ENCODE data around the gene OR10Z1.

The OR10Z1 gene

DNA sequence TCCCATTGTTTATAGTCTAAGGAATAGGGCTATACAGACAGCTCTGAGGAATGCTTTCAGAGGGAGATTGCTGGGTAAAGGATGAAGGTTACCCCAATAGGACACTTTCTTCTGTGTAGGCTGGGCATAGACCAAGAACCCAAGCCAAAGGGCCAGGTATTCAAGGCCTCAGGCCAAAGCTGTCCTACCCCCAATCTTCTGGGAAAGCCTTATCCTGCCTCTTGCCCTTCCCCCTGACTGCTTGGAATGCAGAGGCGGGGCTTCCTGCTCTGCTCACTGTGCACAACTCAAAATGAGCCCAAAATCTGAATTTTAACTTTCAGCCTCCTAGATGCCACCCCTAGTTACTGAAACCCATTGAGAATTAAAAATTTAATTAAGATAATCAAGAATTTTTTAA is 2.2 kb downstream of the OR10Z1 start:
- no peaks in the 10 kb centered on the region for H3K36me3 ChIP-seq (ENCODE audit: control insufficient read depth, insufficient read depth, low read length)
- H3K9me3 ChIP-seq (ENCODE audit: control insufficient read depth, low read length), result no peaks in the 10 kb centered on the region
- H3K4me1 ChIP-seq (ENCODE audit: control insufficient read depth, insufficient read depth, low read length, poor library complexity, severe bottlenecking), result peaks cover 13% of the 10 kb centered on the region
- 71% methylated on average over 1 of the region's 1 CpG; no CpG with 5 or more reads in 1 of the 2 experiments for WGBS, 2 experiments (ENCODE audit: insufficient coverage in 2 of 2)
- no peak overlapping the region for H3K27ac ChIP-seq (ENCODE audit: low read depth, low read length, severe bottlenecking)
- no peak overlapping the region for H3K4me3 ChIP-seq (ENCODE audit: extremely low read depth, insufficient read depth, low read length, poor library complexity, severe bottlenecking)

DNA sequence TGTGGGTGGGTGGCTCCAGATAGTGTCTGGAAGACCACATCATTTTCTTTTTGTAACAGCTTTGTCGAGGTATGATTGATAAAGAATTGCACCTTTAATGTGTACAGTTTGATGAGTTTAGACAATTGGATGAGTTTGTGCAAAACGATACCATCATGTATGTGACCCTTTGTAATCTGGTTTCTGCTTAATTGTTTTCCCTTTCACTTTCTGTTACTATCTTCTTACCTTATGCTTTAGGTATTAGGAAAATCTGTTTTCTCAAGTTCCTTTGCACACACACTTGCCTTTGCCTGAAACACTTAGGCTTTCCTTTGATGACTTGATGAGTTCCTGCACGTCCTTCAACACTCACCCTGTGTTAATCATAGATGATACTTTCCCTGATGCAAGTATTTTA is 6.8 kb downstream of the OR10Z1 start:
- 78% methylated on average over 1 of the region's 3 CpGs; no CpG with 5 or more reads in 1 of the 2 experiments for WGBS, 2 experiments (ENCODE audit: insufficient coverage in 2 of 2)
- H3K27ac ChIP-seq (ENCODE audit: low read depth, low read length, severe bottlenecking), result no peak overlapping the region
- H3K4me1 ChIP-seq (ENCODE audit: control insufficient read depth, insufficient read depth, low read length, poor library complexity, severe bottlenecking), result peaks cover 13% of the 10 kb centered on the region
- H3K36me3 ChIP-seq (ENCODE audit: control insufficient read depth, insufficient read depth, low read length), result no peaks in the 10 kb centered on the region
- no peaks in the 10 kb centered on the region for H3K9me3 ChIP-seq (ENCODE audit: control insufficient read depth, low read length)
- no peak overlapping the region for H3K4me3 ChIP-seq (ENCODE audit: extremely low read depth, insufficient read depth, low read length, poor library complexity, severe bottlenecking)

DNA sequence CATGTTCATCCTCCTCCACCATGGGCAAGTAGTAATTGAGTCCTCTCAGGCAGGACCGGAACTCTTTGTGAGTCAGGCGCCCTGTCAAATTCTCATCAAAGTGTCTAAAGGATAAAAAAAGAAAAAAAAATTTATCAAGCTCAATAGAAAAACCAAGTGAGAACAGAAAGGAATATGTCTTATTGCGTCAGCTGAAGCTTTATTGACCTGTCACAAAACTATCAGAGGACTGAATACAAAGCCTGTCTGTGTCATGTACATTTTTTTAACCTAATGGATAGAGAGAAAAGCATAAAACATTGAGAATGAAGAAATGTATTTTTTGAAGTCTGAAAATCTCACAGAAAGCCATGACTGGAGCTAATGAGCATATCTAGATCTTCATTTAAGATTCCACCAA is 8.7 kb downstream of the OR10Z1 start:
- H3K27ac ChIP-seq (ENCODE audit: low read depth, low read length, severe bottlenecking), result no peak overlapping the region
- WGBS, 2 experiments (ENCODE audit: insufficient coverage in 2 of 2), result 80 to 100% methylated on average over 1 of the region's 3 CpGs
- H3K4me1 ChIP-seq (ENCODE audit: control insufficient read depth, insufficient read depth, low read length, poor library complexity, severe bottlenecking), result peaks cover 6% of the 10 kb centered on the region
- no peak overlapping the region for H3K4me3 ChIP-seq (ENCODE audit: extremely low read depth, insufficient read depth, low read length, poor library complexity, severe bottlenecking)
- no peaks in the 10 kb centered on the region for H3K36me3 ChIP-seq (ENCODE audit: control insufficient read depth, insufficient read depth, low read length)
- H3K9me3 ChIP-seq (ENCODE audit: control insufficient read depth, low read length), result no peaks in the 10 kb centered on the region

DNA sequence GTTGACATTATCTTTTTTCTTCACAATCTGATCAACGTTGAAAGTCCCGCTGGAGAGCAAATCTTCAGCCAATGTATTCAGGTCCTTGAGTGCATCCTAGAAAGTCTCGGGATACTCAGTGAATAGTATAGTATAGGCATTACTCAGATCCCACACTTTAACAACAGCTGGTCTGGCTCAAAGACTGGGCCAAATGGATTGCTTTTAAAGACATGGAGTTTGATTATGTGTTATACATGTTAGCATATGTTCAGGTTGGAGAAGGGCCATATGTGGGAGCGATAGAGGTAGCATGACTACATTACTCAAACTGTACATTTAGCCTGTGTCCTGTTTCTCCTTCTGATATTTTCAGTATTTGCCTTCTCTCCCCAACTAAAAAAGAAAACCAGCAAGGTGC is 33.1 kb downstream of the OR10Z1 start:
- Histone ChIP-seq H3K9me3 (ENCODE audit: control insufficient read depth, low read length) (no peaks in the 10 kb centered on the region), H3K4me1 (ENCODE audit: control insufficient read depth, insufficient read depth, low read length, poor library complexity, severe bottlenecking) (no peaks in the 10 kb centered on the region), H3K4me3 (ENCODE audit: extremely low read depth, insufficient read depth, low read length, poor library complexity, severe bottlenecking) (no peak overlapping the region), H3K36me3 (ENCODE audit: control insufficient read depth, insufficient read depth, low read length) (no peaks in the 10 kb centered on the region), H3K27ac (ENCODE audit: low read depth, low read length, severe bottlenecking) (no peak overlapping the region)
- 100% methylated on average over 1 of the region's 4 CpGs for WGBS, 2 experiments (ENCODE audit: insufficient coverage in 2 of 2)

DNA sequence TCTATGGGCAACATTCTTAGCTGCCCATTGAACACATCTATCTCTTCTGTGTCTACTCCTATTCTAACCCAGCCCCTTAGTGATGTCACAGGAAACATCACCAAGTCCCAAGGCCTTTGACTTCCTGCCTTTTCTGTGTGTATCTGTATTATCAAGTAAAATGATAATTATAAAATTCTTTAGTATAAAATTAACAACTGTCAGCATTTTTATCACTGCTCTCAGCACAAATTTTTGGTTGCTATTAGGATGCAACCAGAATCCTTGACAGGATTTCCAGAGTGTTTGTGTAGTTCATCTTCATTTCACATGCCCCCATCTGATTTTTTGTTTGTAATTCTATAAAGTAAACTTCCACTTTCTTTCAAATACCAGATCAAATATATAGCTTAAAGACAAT is 33.8 kb downstream of the OR10Z1 start:
- no peak overlapping the region for H3K27ac ChIP-seq (ENCODE audit: low read depth, low read length, severe bottlenecking)
- H3K4me1 ChIP-seq (ENCODE audit: control insufficient read depth, insufficient read depth, low read length, poor library complexity, severe bottlenecking), result no peaks in the 10 kb centered on the region
- H3K9me3 ChIP-seq (ENCODE audit: control insufficient read depth, low read length), result no peaks in the 10 kb centered on the region
- H3K4me3 ChIP-seq (ENCODE audit: extremely low read depth, insufficient read depth, low read length, poor library complexity, severe bottlenecking), result no peak overlapping the region
- H3K36me3 ChIP-seq (ENCODE audit: control insufficient read depth, insufficient read depth, low read length), result no peaks in the 10 kb centered on the region

DNA sequence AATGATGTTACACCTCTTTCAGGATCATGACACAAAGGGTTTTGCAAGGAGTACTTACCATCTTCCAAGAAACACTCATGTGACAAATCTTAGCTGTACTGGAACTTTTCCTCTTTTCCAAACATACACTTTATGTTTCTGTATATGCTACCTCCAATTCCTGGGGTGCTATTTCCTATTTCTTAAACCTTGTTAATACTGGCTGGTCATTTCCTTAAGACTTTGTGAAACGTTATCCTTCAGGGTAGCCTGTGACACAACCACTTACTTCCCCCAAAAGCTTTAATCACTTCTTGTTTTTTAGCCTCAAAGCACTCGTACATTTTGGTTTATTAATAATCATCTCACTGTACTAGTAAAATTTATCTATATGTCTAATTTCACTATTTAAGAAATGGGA is 39.4 kb downstream of the OR10Z1 start:
- Histone ChIP-seq H3K4me3 (ENCODE audit: extremely low read depth, insufficient read depth, low read length, poor library complexity, severe bottlenecking) (no peak overlapping the region), H3K27ac (ENCODE audit: low read depth, low read length, severe bottlenecking) (no peak overlapping the region), H3K9me3 (ENCODE audit: control insufficient read depth, low read length) (no peaks in the 10 kb centered on the region), H3K36me3 (ENCODE audit: control insufficient read depth, insufficient read depth, low read length) (no peaks in the 10 kb centered on the region), H3K4me1 (ENCODE audit: control insufficient read depth, insufficient read depth, low read length, poor library complexity, severe bottlenecking) (no peaks in the 10 kb centered on the region)
- 54 to 83% methylated on average over 1 of the region's 2 CpGs for WGBS, 2 experiments (ENCODE audit: insufficient coverage in 2 of 2)

DNA sequence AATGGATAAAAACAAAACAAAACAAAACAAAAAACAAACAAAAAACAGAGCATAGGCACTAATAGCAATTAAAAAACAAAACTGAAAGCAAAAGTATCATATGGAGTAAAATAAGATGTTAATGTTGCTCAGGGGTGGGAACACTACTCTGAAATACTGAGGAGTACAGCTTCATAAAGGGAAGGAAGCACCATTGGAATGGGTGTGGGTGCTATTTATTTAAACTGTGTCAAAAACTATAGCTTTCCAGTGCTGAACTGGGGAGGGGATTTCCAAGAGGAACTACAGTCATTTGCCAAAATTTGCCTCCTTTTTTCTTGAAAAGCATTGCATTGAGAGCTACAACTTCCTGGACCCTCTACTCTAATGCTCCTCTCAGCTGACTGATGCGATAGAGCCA is 41.4 kb downstream of the OR10Z1 start:
- Histone ChIP-seq H3K27ac (ENCODE audit: low read depth, low read length, severe bottlenecking) (no peak overlapping the region), H3K4me1 (ENCODE audit: control insufficient read depth, insufficient read depth, low read length, poor library complexity, severe bottlenecking) (no peaks in the 10 kb centered on the region), H3K4me3 (ENCODE audit: extremely low read depth, insufficient read depth, low read length, poor library complexity, severe bottlenecking) (no peak overlapping the region), H3K9me3 (ENCODE audit: control insufficient read depth, low read length) (no peaks in the 10 kb centered on the region), H3K36me3 (ENCODE audit: control insufficient read depth, insufficient read depth, low read length) (no peaks in the 10 kb centered on the region)
- no CpG with 5 or more reads among the region's 1 CpG for WGBS, 2 experiments (ENCODE audit: insufficient coverage in 2 of 2)

DNA sequence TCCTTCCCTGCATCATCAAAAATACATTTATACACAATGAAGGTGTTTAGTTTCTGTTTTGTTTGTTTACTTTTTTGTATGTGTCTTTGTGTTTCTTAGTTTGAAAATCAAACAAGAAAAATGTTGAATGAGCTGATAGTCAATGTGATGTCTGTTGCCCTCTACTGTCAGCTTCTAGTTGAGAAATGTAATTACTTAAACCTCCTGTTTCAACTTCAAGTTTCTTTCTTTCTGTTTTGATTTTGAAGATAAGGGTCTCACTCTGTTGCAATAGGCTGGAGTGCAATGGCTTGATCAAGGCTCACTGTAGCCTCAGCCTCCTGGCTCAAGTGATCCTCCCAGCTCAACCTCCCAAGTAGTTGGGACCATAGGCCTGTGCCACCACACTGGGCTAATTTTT is 44.0 kb downstream of the OR10Z1 start:
- H3K4me3 ChIP-seq (ENCODE audit: extremely low read depth, insufficient read depth, low read length, poor library complexity, severe bottlenecking), result no peak overlapping the region
- no peaks in the 10 kb centered on the region for H3K4me1 ChIP-seq (ENCODE audit: control insufficient read depth, insufficient read depth, low read length, poor library complexity, severe bottlenecking)
- no peaks in the 10 kb centered on the region for H3K36me3 ChIP-seq (ENCODE audit: control insufficient read depth, insufficient read depth, low read length)
- no peak overlapping the region for H3K27ac ChIP-seq (ENCODE audit: low read depth, low read length, severe bottlenecking)
- no peaks in the 10 kb centered on the region for H3K9me3 ChIP-seq (ENCODE audit: control insufficient read depth, low read length)

DNA sequence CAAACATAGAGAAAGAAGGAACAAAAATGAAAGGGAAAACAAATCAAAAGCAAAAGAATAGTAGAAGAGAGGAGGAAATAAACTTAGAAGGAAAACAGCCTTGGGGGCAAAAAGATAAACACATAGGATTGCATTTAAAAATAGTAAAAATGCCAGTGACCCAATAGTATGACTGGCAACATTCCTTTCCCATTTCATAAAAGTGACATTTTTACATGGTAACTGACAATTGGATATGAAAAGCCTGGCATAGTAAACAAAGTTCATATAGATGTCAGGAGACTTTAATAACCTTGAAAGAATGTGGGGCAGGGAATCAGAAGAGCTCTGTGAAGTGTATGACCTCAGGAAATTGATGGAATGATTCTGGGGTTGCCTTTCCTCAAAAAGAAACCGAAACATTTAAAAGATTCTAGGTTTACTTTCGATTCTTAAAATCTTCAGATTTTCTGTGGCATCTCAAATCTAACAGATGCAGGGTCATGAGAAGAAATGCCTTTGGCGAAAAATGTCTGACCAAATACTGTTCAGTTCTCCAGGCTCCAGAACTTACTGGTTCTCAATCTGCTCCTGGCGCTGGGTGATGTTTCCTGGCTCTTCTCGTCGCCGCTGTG is 47.8 kb downstream of the OR10Z1 start:
- no peaks in the 10 kb centered on the region for H3K36me3 ChIP-seq (ENCODE audit: control insufficient read depth, insufficient read depth, low read length)
- WGBS, 2 experiments (ENCODE audit: insufficient coverage in 2 of 2), result 92 to 95% methylated on average over 6 to 7 of the region's 7 CpGs
- H3K4me1 ChIP-seq (ENCODE audit: control insufficient read depth, insufficient read depth, low read length, poor library complexity, severe bottlenecking), result no peaks in the 10 kb centered on the region
- H3K9me3 ChIP-seq (ENCODE audit: control insufficient read depth, low read length), result no peaks in the 10 kb centered on the region
- no peak overlapping the region for H3K27ac ChIP-seq (ENCODE audit: low read depth, low read length, severe bottlenecking)
- H3K4me3 ChIP-seq (ENCODE audit: extremely low read depth, insufficient read depth, low read length, poor library complexity, severe bottlenecking), result no peak overlapping the region

DNA sequence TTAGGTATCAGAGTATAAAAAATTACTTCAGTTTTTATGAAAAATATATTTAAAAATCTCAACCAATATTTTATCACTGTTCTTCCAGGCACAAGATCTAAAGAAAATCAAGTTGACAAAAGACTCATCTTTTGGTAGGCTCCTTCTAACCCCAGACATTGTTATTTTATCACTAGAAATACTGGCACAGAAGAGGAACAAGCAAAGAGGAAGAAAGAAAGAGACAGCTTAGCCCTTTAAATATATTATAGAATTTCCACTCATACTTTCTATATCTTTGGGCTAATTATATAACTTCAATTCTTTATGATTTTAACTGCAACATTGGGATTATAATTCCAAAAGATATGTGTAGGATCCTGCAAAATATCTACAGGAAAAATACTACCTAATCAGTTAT is 49.0 kb downstream of the OR10Z1 start:
- H3K4me3 ChIP-seq (ENCODE audit: extremely low read depth, insufficient read depth, low read length, poor library complexity, severe bottlenecking), result no peak overlapping the region
- no peaks in the 10 kb centered on the region for H3K9me3 ChIP-seq (ENCODE audit: control insufficient read depth, low read length)

DNA sequence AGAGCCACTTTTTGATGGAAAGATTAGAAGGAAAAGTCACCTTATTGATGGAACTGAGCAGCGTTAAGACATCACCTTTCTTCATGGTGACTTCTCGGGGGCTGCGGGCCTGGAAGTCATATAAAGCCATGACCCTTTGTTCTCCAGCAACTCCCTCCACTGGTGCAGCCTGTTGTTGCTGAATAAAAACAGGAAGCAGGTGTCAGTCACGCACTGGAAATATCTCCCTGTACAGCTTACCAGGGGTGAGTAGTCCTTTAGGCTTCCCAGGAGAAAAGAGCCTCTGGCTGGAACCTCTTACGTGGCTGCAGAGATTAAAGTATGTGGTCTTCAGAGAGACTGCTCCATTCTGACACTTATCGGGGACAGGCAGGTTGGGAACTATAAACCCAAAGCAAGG is 49.5 kb downstream of the OR10Z1 start:
- Histone ChIP-seq H3K27ac (ENCODE audit: low read depth, low read length, severe bottlenecking) (no peak overlapping the region), H3K4me3 (ENCODE audit: extremely low read depth, insufficient read depth, low read length, poor library complexity, severe bottlenecking) (no peak overlapping the region), H3K9me3 (ENCODE audit: control insufficient read depth, low read length) (no peaks in the 10 kb centered on the region), H3K36me3 (ENCODE audit: control insufficient read depth, insufficient read depth, low read length) (no peaks in the 10 kb centered on the region), H3K4me1 (ENCODE audit: control insufficient read depth, insufficient read depth, low read length, poor library complexity, severe bottlenecking) (no peaks in the 10 kb centered on the region)
- WGBS, 2 experiments (ENCODE audit: insufficient coverage in 2 of 2), result 86 to 90% methylated on average over 4 to 5 of the region's 6 CpGs

More for the DNA sequence above, 49.0 kb downstream of the OR10Z1 start:
- Histone ChIP-seq H3K36me3 (ENCODE audit: control insufficient read depth, insufficient read depth, low read length) (no peaks in the 10 kb centered on the region), H3K27ac (ENCODE audit: low read depth, low read length, severe bottlenecking) (no peak overlapping the region), H3K4me1 (ENCODE audit: control insufficient read depth, insufficient read depth, low read length, poor library complexity, severe bottlenecking) (no peaks in the 10 kb centered on the region)
